ENCODE data around the gene PDCD1. TPM values are rescaled to one million over a fixed set of nuclear protein-coding genes. Genes with fewer than 3 reads are reported as not detected.

PDCD1 gene
- total RNA-seq, 1 donor from 2014 or later = not detected

DNA sequence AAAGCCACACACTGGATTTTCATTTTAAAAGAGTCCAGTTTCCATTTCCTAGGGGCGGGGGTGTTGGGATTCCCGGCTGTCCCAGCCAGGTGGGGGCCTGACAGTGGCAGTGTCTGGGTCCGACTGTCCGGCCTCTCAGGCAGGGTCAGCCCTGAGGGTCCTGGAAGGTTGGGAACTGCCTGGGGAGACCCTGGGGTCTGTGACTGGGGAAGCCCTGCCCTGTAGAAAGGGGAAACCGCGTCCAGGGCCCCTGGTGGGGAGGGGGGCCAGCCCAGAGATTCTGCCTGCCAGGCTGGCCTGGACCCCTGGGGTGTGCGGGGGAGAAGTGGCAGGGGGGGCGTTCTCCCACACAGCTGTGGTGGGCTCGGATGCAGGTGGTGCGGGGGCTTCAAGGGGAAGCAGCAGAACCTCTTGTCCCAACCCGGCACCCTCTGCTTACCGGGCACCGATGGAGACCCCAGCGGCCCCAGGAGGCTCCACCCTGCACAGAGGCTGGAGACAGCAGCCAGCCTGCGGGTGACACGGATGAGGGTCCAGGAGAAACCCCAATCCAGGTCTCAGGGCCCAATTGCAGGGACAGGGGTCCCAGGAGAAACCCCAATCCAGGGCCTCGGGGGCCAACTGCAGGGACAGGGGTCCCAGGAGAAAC lies 15.7 kb upstream of the PDCD1 start:
- Mint-ChIP-seq H3K4me3 (ENCODE audit: low read depth) (no peak overlapping the region), H3K4me1 (ENCODE audit: low read depth) (no peaks in the 10 kb centered on the region), H3K27ac (no peak overlapping the region), H3K9me3 (ENCODE audit: low read depth) (peaks cover 5% of the 10 kb centered on the region), H3K27me3 (no peaks in the 10 kb centered on the region), H3K36me3 (ENCODE audit: insufficient read depth) (no peaks in the 10 kb centered on the region)
- DNase-seq (ENCODE audit: low spot score, unreplicated experiment) = no peak
- TF ChIP-seq, protein P1, sequence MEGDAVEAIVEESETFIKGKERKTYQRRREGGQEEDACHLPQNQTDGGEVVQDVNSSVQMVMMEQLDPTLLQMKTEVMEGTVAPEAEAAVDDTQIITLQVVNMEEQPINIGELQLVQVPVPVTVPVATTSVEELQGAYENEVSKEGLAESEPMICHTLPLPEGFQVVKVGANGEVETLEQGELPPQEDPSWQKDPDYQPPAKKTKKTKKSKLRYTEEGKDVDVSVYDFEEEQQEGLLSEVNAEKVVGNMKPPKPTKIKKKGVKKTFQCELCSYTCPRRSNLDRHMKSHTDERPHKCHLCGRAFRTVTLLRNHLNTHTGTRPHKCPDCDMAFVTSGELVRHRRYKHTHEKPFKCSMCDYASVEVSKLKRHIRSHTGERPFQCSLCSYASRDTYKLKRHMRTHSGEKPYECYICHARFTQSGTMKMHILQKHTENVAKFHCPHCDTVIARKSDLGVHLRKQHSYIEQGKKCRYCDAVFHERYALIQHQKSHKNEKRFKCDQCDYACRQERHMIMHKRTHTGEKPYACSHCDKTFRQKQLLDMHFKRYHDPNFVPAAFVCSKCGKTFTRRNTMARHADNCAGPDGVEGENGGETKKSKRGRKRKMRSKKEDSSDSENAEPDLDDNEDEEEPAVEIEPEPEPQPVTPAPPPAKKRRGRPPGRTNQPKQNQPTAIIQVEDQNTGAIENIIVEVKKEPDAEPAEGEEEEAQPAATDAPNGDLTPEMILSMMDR (IDR thresholded peaks at IDR 0.05; ENCODE audit: unreplicated experiment) = no peak

DNA sequence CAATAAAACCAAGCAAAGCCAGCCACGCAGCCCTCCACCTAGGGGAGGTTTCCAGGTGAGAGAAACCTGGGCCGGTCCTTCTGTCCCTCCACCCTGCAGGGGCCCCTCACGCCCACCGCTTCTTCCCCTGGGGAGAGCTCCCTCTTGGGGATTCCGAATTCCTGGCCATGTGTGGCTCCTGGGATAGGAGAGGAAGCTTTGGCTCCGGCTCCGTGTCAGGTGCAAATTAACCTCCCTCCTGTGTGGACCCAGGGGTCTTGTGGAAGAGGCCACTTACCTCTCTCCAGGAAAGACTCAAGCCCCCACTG lies 15.1 kb upstream of the PDCD1 start:
- Mint-ChIP-seq H3K36me3 (ENCODE audit: insufficient read depth) (no peaks in the 10 kb centered on the region), H3K4me3 (ENCODE audit: low read depth) (no peak overlapping the region), H3K27ac (no peak overlapping the region), H3K27me3 (no peaks in the 10 kb centered on the region), H3K9me3 (ENCODE audit: low read depth) (peaks cover 5% of the 10 kb centered on the region), H3K4me1 (ENCODE audit: low read depth) (no peaks in the 10 kb centered on the region)
- TF ChIP-seq, protein P1 (IDR thresholded peaks at IDR 0.05; ENCODE audit: unreplicated experiment) = no peak
- DNase-seq (ENCODE audit: low spot score, unreplicated experiment) = no peak

DNA sequence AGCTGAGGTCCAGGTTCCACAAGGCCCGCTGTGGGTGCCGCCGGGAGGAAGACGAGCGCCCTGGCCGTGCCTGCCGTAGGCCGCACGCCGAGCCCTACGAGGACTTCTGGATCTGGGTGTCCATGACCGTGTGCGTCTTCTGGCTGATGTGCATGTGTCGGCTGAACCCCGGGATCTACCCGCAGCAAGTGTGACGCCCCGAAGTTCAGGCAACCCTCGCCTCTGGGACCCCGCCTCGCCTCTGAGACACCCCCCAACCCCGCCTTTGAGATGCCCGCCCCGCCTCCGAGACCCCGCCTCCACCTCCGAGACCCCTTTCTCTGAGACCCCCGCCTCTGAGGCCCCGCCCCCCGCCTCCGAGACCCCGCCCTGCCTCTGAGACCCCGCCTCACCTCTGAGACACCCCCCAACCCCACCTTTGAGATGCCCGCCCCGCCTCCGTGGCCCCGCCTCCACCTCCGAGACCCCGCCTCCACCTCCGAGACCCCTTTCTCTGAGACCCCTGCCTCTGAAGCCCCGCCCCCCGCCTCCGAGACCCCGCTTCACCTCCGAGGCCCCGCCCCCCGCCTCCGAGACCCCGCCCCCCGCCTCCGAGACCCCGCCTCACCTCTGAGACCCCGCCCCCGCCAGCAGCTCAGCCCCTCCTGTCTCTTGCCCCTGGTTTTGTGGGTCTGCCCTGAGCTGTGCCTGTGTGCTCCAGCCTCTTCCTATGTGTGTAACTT lies 14.5 kb upstream of the PDCD1 start:
- TF ChIP-seq, protein P1 (IDR thresholded peaks at IDR 0.05; ENCODE audit: unreplicated experiment) = no peak
- peaks cover 5% of the 10 kb centered on the region for H3K9me3 Mint-ChIP-seq (ENCODE audit: low read depth)
- H3K4me1 Mint-ChIP-seq (ENCODE audit: low read depth) = no peaks in the 10 kb centered on the region
- no peak for DNase-seq (ENCODE audit: low spot score, unreplicated experiment)
- H3K36me3 Mint-ChIP-seq (ENCODE audit: insufficient read depth) = no peaks in the 10 kb centered on the region
- H3K4me3 Mint-ChIP-seq (ENCODE audit: low read depth) = no peak overlapping the region
- peaks cover 5% of the 10 kb centered on the region for H3K27me3 Mint-ChIP-seq
- no peak overlapping the region for H3K27ac Mint-ChIP-seq

DNA sequence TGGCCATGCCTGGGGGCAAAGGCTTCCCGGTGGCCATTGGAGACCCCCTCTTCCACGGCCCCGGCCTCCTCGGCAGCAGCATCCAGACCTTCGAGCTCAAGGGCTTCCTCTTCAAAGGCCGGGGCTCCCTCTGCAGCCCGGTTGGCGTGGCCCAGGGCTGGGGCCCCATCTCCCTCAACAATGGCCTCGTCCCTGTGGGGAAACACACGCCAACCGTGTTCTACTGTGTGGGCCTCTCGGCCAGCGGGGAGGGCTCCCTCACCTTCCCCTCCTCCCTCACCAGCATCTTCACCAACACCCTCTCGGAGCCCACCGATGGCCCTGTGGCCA lies 13.6 kb upstream of the PDCD1 start:
- Mint-ChIP-seq H3K4me1 (ENCODE audit: low read depth) (no peaks in the 10 kb centered on the region), H3K4me3 (ENCODE audit: low read depth) (no peak overlapping the region), H3K27ac (no peak overlapping the region), H3K36me3 (ENCODE audit: insufficient read depth) (no peaks in the 10 kb centered on the region), H3K9me3 (ENCODE audit: low read depth) (peaks cover 5% of the 10 kb centered on the region), H3K27me3 (peaks cover 6% of the 10 kb centered on the region)
- DNase-seq (ENCODE audit: low spot score, unreplicated experiment) = no peak
- TF ChIP-seq, protein P1 (IDR thresholded peaks at IDR 0.05; ENCODE audit: unreplicated experiment) = no peak

DNA sequence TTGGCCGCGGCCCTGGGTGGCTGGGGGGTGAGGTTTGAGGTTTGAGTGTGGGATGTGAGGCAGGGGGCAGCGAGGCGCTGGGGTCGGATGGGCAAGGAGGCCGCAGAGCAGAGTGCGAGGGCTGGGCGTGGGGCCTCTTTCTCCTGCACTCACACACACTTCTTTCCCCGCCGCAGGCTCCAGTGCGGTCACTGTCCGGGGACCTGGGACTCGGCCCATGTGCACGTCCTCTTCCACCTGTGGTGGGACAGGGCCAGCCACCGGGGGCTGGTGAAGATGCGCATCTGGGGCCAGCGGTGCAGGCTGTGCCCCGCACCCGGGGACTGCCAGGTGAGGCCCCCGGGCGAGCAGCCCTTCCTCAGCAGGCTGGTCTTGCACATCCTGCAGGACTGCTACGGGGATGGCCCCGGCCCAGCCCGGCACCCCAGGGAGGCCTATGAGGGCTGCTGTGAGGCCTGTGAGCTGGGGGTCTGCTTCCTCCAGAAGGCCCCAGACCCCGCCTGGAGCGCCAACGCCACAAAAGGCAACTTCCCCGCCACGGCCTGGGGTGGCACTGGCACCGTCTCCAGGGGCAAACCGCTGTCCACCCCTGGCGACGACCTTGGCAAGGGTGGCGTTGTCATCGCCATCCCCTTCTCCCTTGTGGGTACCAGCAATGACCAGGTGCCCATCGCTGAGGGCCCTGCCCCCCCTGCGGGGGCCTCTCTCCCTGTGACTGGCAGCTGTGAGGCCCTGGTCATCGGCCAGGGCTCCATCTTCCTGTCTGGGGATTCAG lies 13.0 kb upstream of the PDCD1 start:
- Mint-ChIP-seq H3K27me3 (peaks cover 6% of the 10 kb centered on the region), H3K4me1 (ENCODE audit: low read depth) (no peaks in the 10 kb centered on the region), H3K9me3 (ENCODE audit: low read depth) (peaks cover 5% of the 10 kb centered on the region), H3K36me3 (ENCODE audit: insufficient read depth) (no peaks in the 10 kb centered on the region), H3K4me3 (ENCODE audit: low read depth) (no peak overlapping the region), H3K27ac (no peak overlapping the region)
- TF ChIP-seq, protein P1 (IDR thresholded peaks at IDR 0.05; ENCODE audit: unreplicated experiment) = no peak
- DNase-seq (ENCODE audit: low spot score, unreplicated experiment) = no peak

Data from progenitor cell of endocrine pancreas (in vitro differentiated cells).